Psoas muscle (tissue), 8 donors: ENCODE measurements around the gene SH3D21. TPM values are rescaled to one million over a fixed set of nuclear protein-coding genes. Genes with fewer than 3 reads are reported as not detected.

ENCODE experiments used
- ATAC-seq, 4 donors: fragments of 200-7000 bp; cut with Tn5 transposase; one replicate each; pipeline ENCODE4 v1.9.1; 2020; ENCODE audit warnings: moderate library complexity in 3 of 4, mild to moderate bottlenecking in 2 of 4
- DNase-seq, 2 donors: peaks; one replicate each; pipeline ENCODE4 v3.0.0-alpha.2; 2020
- H3K27ac ChIP-seq: fragments of 200-600 bp; one replicate; pipeline ENCODE4 v1.8.0; 2022
- H3K27me3 ChIP-seq, 3 donors: fragments of 200-600 bp in 1 of 3; one replicate each; pipeline versions ENCODE4 v1.6.1 to v1.8.0; 2013 to 2022; ENCODE audit warnings: low read length in 2 of 3, mild to moderate bottlenecking in 2 of 3, moderate library complexity in 1 of 3; ENCODE audit not compliant: insufficient read depth in 3 of 3
- H3K36me3 ChIP-seq, 2 donors: fragments of 200-600 bp in 1 of 2; one replicate each; pipeline versions ENCODE4 v1.6.1 to v1.8.0; 2013 to 2022; ENCODE audit warnings: low read depth in 1 of 2, mild to moderate bottlenecking in 1 of 2, moderate library complexity in 1 of 2; ENCODE audit not compliant: insufficient read depth in 1 of 2
- H3K4me1 ChIP-seq: fragments of 200-600 bp; one replicate; pipeline ENCODE4 v1.8.0; 2022
- H3K4me3 ChIP-seq: fragments of 200-600 bp; one replicate; pipeline ENCODE4 v1.8.0; 2022; ENCODE audit warnings: mild to moderate bottlenecking
- H3K9me3 ChIP-seq: fragments of 200-600 bp; one replicate; pipeline ENCODE4 v1.8.0; 2022
- WGBS, 3 donors: extraction: QIAGEN DNeasy Blood & Tissue Kit; methylation state at CpG; one replicate each; pipeline versions ENCODE4 v1.1.6 to v1.1.7; 2013; 5-methylcytosine and 5-hydroxymethylcytosine counted together
- intact Hi-C, 2 donors: fragments of 100-400 bp; cut with DNase I; formaldehyde crosslinking; loops; one replicate each; pipeline versions ENCODE4 v1.11.0 to v1.14.2; 2022
- polyA plus RNA-seq, 3 donors: library from polyadenylated mRNA; stranded (reverse); fragments of 200-250 nt; gene quantifications; one replicate each; pipeline ENCODE4 v1.2.3, GENCODE V29; 2013
- total RNA-seq, 4 donors: library from RNA; stranded (reverse); fragmentation: NEBNext Ultra II Directional in 2 of 4; extraction: Animal tissue kit (Norgen Biotek cat#: 25700) in 2 of 4; gene quantifications; one replicate each; pipeline versions ENCODE4 v1.2.1 to v1.2.4, GENCODE V29; 2021 to 2023
- TF ChIP-seq, protein P1 (sequence below): fragments of 200-600 bp; IDR thresholded peaks from one replicate; pipeline ENCODE4 v1.8.0; 2022; ENCODE audit warnings: antibody characterized with exemption
- donor health status: healthy with polysubstance abuse.
- donor health status: DM: no; HTN: no; CAD: no; lungs with moderate emphysema.
- donor health status: Bipolar disorder and iron deficiency.
- donor health status: healthy.
- donor health status: DM: yes; HTN: yes; CAD: no.
- donor health status: DM: no; HTN: no; CAD: no.
- donor health status: DM: no; HTN: no; CAD: no.
- donor health status: DM: yes; HTN: yes; CAD: no.

Gene SH3D21
- total and polyA plus RNA-seq, 7 donors, result 0.36 to 1.1 (median 0.88) TPM

DNA sequence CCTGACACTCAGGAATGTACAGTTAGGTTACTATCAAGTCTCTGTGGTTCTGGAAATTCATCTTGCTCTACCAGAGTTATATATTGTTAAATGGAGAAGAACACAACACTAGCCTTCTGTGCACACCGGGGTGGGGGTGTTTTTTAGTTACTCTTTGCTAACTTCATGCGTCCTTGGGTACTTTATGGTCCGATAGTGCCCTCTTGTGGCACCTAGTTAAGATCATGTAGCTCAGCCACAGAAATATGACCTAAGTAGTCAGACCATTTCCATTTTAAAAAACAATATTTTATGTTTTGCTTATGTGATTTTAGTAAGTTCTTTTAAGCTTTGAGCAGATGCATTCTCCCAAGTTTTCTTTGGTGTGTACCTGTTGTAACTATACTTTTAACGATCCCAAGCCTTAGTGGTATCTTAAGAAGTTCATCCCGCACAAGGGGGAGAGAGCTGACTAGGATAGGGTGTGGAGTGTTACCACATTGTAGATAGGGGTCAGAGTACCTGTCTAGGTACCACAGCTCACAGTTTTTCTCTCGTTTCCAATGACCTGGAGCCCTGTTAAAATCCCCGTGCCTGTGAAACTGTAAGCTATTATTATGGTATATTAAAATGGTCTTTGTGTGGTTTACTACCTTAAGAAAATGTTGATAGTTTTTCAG is 20.6 kb upstream of the SH3D21 start:
- Histone ChIP-seq H3K4me3 (peak overlapping the region; percentile 30), H3K36me3 (peaks cover 4 to 82% of the 10 kb centered on the region in 2 donors), H3K4me1 (peaks cover 93% of the 10 kb centered on the region), H3K27me3 (no peaks in the 10 kb centered on the region), H3K9me3 (no peaks in the 10 kb centered on the region), H3K27ac (peak overlapping the region; percentile 91)
- intact Hi-C loops, result loop anchor here (2.0 to 5.0 kb wide), 4 partner anchors 58 to 188 kb away; partner anchors contain the start of genes MAP7D1 (in 1 of the 2) and THRAP3 (in 1 of the 2)
- 37 to 49% (median 41%) methylated on average over 7 of the region's 7 CpGs for WGBS, 3 donors
- ATAC-seq (peak; percentile 81 to 85 (median 84)), DNase-seq (no peak)
- TF ChIP-seq, protein P1, sequence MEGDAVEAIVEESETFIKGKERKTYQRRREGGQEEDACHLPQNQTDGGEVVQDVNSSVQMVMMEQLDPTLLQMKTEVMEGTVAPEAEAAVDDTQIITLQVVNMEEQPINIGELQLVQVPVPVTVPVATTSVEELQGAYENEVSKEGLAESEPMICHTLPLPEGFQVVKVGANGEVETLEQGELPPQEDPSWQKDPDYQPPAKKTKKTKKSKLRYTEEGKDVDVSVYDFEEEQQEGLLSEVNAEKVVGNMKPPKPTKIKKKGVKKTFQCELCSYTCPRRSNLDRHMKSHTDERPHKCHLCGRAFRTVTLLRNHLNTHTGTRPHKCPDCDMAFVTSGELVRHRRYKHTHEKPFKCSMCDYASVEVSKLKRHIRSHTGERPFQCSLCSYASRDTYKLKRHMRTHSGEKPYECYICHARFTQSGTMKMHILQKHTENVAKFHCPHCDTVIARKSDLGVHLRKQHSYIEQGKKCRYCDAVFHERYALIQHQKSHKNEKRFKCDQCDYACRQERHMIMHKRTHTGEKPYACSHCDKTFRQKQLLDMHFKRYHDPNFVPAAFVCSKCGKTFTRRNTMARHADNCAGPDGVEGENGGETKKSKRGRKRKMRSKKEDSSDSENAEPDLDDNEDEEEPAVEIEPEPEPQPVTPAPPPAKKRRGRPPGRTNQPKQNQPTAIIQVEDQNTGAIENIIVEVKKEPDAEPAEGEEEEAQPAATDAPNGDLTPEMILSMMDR, result peak; percentile 77

DNA sequence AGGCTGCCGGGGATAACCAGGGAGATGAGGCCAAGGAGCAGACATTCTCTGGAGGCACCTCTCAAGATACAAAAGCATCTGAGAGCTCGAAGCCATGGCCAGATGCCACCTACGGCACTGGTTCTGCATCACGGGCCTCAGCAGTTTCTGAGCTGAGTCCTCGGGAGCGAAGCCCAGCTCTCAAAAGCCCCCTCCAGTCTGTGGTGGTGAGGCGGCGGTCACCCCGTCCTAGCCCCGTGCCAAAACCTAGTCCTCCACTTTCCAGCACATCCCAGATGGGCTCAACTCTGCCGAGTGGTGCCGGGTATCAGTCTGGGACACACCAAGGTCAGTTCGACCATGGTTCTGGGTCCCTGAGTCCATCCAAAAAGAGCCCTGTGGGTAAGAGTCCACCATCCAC is 19.4 kb upstream of the SH3D21 start:
- H3K36me3 ChIP-seq, result peaks cover 10 to 95% of the 10 kb centered on the region in 2 donors
- H3K4me1 ChIP-seq, result peaks cover 92% of the 10 kb centered on the region

DNA sequence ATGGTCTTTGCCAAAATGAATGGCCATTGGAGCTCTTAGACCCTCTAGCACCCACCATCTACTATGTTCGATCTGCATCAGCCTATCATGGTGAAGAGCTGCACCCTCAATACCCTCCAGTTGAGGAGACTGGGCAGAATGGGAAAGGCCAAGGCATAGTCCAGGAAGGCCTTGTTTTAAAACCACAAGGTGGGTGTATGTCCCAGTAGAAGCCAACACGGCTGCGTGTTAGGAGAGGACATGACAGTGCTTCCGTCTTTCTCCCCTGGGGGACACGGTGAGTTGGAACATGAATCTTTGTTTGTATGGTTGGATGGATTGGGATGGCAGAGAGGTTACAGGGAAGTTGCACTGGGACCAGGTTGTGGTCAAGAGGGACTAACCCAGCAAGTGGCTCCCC is 18.6 kb upstream of the SH3D21 start:
- WGBS, 3 donors, result 44 to 66% (median 53%) methylated on average over 5 of the region's 5 CpGs
- no peaks in the 10 kb centered on the region for H3K27me3 ChIP-seq
- TF ChIP-seq, protein P1, result no peak
- H3K4me3 ChIP-seq, result peak overlapping the region; percentile 30
- no peaks in the 10 kb centered on the region for H3K9me3 ChIP-seq
- DNase-seq (no peak), ATAC-seq (peak; percentile 11 to 44 (median 32))
- peaks cover 84% of the 10 kb centered on the region for H3K4me1 ChIP-seq
- peaks cover 12 to 98% of the 10 kb centered on the region in 2 donors for H3K36me3 ChIP-seq
- intact Hi-C loops, result loop anchor here (5.0 kb wide), 3 partner anchors 60 to 190 kb away; partner anchors contain the start of gene MAP7D1 (in 1 of the 2)
- peak overlapping the region; percentile 91 for H3K27ac ChIP-seq

More for the DNA sequence above, 19.4 kb upstream of the SH3D21 start:
- intact Hi-C loops, result loop anchor here (5.0 kb wide), 3 partner anchors 60 to 190 kb away; partner anchors contain the start of gene MAP7D1 (in 1 of the 2)
- no peak for DNase-seq
- WGBS, 3 donors, result 59 to 84% (median 67%) methylated on average over 13 of the region's 13 CpGs
- TF ChIP-seq, protein P1, result no peak
- Histone ChIP-seq H3K9me3 (no peaks in the 10 kb centered on the region), H3K4me3 (peak overlapping the region; percentile 30), H3K27me3 (no peaks in the 10 kb centered on the region), H3K27ac (peak overlapping the region; percentile 91)
- ATAC-seq, result peak in 1 of 4 donors; percentile 2

DNA sequence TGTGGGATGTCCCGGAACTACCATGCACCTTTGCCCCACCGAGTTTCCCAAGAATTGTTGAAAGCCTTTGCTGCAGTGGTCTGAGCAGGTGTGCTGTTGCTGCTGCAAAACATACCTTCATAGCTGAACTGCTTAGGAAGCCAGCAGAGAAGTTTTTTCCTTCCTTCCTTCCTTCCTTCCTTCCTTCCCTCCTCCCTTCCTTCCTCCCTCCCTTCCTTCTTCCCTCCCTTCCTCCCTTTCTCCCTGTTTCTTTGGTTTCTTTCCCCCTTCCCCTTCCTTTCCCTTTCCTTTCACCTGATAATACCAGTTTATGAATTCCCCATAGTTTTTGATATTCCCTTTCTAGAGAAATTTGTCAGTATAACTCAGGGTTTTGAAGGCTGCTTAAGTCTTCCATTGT is 10.8 kb upstream of the SH3D21 start:
- H3K27me3 ChIP-seq, result no peaks in the 10 kb centered on the region
- peaks cover 15 to 98% of the 10 kb centered on the region in 2 donors for H3K36me3 ChIP-seq
- 60 to 94% (median 91%) methylated on average over 2 of the region's 2 CpGs for WGBS, 3 donors
- peaks cover 19% of the 10 kb centered on the region for H3K4me1 ChIP-seq
- H3K4me3 ChIP-seq, result no peak overlapping the region
- no peak for ATAC-seq
- H3K27ac ChIP-seq, result peak overlapping the region; percentile 27
- no peak for DNase-seq
- intact Hi-C loops, result no loop called here
- H3K9me3 ChIP-seq, result no peaks in the 10 kb centered on the region
- TF ChIP-seq, protein P1, result no peak
